ENCODE data around the gene INTS11. TPM values are rescaled to one million over a fixed set of nuclear protein-coding genes. Genes with fewer than 3 reads are reported as not detected.

Gene INTS11
- total RNA-seq, 1 experiment from 2014 or later: 161 TPM

GRCh38 chr1:1296070-1297061, 28.1 kb downstream of the INTS11 start:
- BruUV-seq (replicated peaks): no TSS peak
- H2AFZ ChIP-seq (ENCODE audit: low read depth, low read length, poor library complexity, severe bottlenecking): no peak overlapping the region
- H3K9me2 ChIP-seq (ENCODE audit: insufficient read depth): no peaks in the 10 kb centered on the region
- no peaks in the 10 kb centered on the region for H4K20me1 ChIP-seq (ENCODE audit: insufficient read depth)
- H3K4me2 ChIP-seq (ENCODE audit: low read length): no peak overlapping the region
- ATAC-seq (no peak), DNase-seq (ENCODE audit: low read depth, low spot score) (no peak)
- H3K27me3 ChIP-seq (ENCODE audit: insufficient read depth, low read length): no peaks in the 10 kb centered on the region
- H3K9me3 ChIP-seq (ENCODE audit: control insufficient read depth in 1 of 2, insufficient read depth in 1 of 2, low read depth in 1 of 2, low read length in 2 of 2): no peaks in the 10 kb centered on the region
- intact Hi-C loops (cut with micrococcal nuclease): no loop called here
- no peak overlapping the region for H3K9ac ChIP-seq (ENCODE audit: low read length)
- ChIA-PET RAD21 (ENCODE audit: low non-redundant PET in 1 of 2, low total read pairs in 2 of 2, uncharacterized antibody in 2 of 2, unreplicated experiment in 2 of 2) (no interaction called here), POLR2A (no interaction called here), CTCF (no interaction called here)
- H3K36me3 ChIP-seq (ENCODE audit: control insufficient read depth in 1 of 2, insufficient read depth in 2 of 2, low read length in 2 of 2): no peaks in the 10 kb centered on the region
- TF ChIP-seq FOSL1 (IDR thresholded peaks at IDR 0.05; ENCODE audit: low read depth) (no peak), RAD21 (IDR thresholded peaks at IDR 0.05; ENCODE audit: low read depth) (no peak), EZH2phosphoT487 (IDR thresholded peaks at IDR 0.05; ENCODE audit: borderline replicate concordance) (no peak), ZBTB33 (IDR thresholded peaks at IDR 0.05; ENCODE audit: extremely low read depth, insufficient replicate concordance, low read length) (no peak), CBX3 (IDR thresholded peaks at IDR 0.05; ENCODE audit: low read depth) (no peak), SIN3A (IDR thresholded peaks at IDR 0.05; ENCODE audit: low read depth) (no peak), EZH2 (IDR thresholded peaks at IDR 0.05) (no peak), REST (IDR thresholded peaks at IDR 0.05; ENCODE audit: low read depth) (no peak), ZNF274 (IDR thresholded peaks at IDR 0.05; ENCODE audit: low read depth, low read length) (no peak)
- no peaks in the 10 kb centered on the region for H3K79me2 ChIP-seq (ENCODE audit: insufficient read depth, low read length)
- peaks cover 3 to 22% of the 10 kb centered on the region in 2 experiments for H3K4me1 ChIP-seq (ENCODE audit: control insufficient read depth in 1 of 2, insufficient read depth in 2 of 2, low read length in 2 of 2)
- no peak overlapping the region for H3K4me3 ChIP-seq (replicated peaks in 1 of 2; ENCODE audit: low read depth in 1 of 2, low read length in 2 of 2)
- no peak overlapping the region for H3K27ac ChIP-seq (ENCODE audit: low read depth, low read length)

Measured in HCT116 (cell line).